HEK293 (cell line): ENCODE data around the gene PSMC4.

Experiments used
- GFI1B ChIP-seq: fragments of 450-650 bp; formaldehyde crosslinking; IDR thresholded peaks from 2 replicates; pipeline ENCODE4 v1.5.1; 2016; ENCODE audit warnings: missing biosample characterization, missing genetic modification characterization
- KLF10 ChIP-seq: fragments of 450-650 bp; IDR thresholded peaks from 2 replicates; pipeline ENCODE4 v1.5.1; 2018; ENCODE audit warnings: missing biosample characterization, mild to moderate bottlenecking, missing genetic modification characterization
- SCRT1 ChIP-seq: fragments of 450-650 bp; formaldehyde crosslinking; IDR thresholded peaks from 2 replicates; pipeline ENCODE4 v1.5.1; 2016; ENCODE audit warnings: missing biosample characterization, missing genetic modification characterization, borderline replicate concordance
- ZBTB1 ChIP-seq: fragments of 450-650 bp; formaldehyde crosslinking; IDR thresholded peaks from 2 replicates; pipeline ENCODE4 v1.5.1; 2016; ENCODE audit warnings: missing biosample characterization, missing genetic modification characterization
- ZBTB21 ChIP-seq: fragments of 450-650 bp; formaldehyde crosslinking; IDR thresholded peaks from 2 replicates; pipeline ENCODE4 v1.5.1; 2017; ENCODE audit warnings: missing biosample characterization, missing genetic modification characterization
- ZNF132 ChIP-seq: fragments of 450-650 bp; formaldehyde crosslinking; IDR thresholded peaks from 2 replicates; pipeline ENCODE4 v1.5.1; 2017; ENCODE audit warnings: missing biosample characterization, missing genetic modification characterization, borderline replicate concordance
- ZNF184 ChIP-seq: fragments of 450-650 bp; IDR thresholded peaks from 2 replicates; pipeline ENCODE4 v1.5.1; 2018; ENCODE audit warnings: missing biosample characterization, mild to moderate bottlenecking, missing genetic modification characterization
- ZNF19 ChIP-seq: fragments of 450-650 bp; formaldehyde crosslinking; IDR thresholded peaks from 2 replicates; pipeline ENCODE4; 2016; ENCODE audit warnings: missing biosample characterization, missing genetic modification characterization, low read depth
- ZNF221 ChIP-seq: fragments of 450-650 bp; formaldehyde crosslinking; IDR thresholded peaks from 2 replicates; pipeline ENCODE4 v1.5.1; 2017; ENCODE audit warnings: missing biosample characterization, missing genetic modification characterization, borderline replicate concordance
- ZNF324 ChIP-seq: fragments of 450-650 bp; formaldehyde crosslinking; IDR thresholded peaks from 2 replicates; pipeline ENCODE4 v1.5.1; 2016; ENCODE audit warnings: missing biosample characterization, missing genetic modification characterization
- ZNF350 ChIP-seq: fragments of 450-650 bp; formaldehyde crosslinking; IDR thresholded peaks from 2 replicates; pipeline ENCODE4 v1.5.0; 2017; ENCODE audit warnings: missing biosample characterization, mild to moderate bottlenecking, missing genetic modification characterization
- ZNF548 ChIP-seq: fragments of 450-650 bp; formaldehyde crosslinking; IDR thresholded peaks from 2 replicates; pipeline ENCODE4 v1.5.1; 2016; ENCODE audit warnings: missing biosample characterization, missing genetic modification characterization
- ZNF600 ChIP-seq: fragments of 450-650 bp; formaldehyde crosslinking; IDR thresholded peaks from 2 replicates; pipeline ENCODE4 v1.5.1; 2016; ENCODE audit warnings: missing biosample characterization, missing genetic modification characterization
- ZNF610 ChIP-seq: fragments of 450-650 bp; formaldehyde crosslinking; IDR thresholded peaks from 2 replicates; pipeline ENCODE4 v1.5.1; 2016; ENCODE audit warnings: missing biosample characterization, missing genetic modification characterization, borderline replicate concordance
- ZNF776 ChIP-seq: fragments of 450-650 bp; formaldehyde crosslinking; IDR thresholded peaks from 2 replicates; pipeline ENCODE4 v1.5.0; 2017; ENCODE audit warnings: missing biosample characterization, missing genetic modification characterization, borderline replicate concordance
- TF ChIP-seq, protein P1 (sequence below): fragments of 450-650 bp; formaldehyde crosslinking; IDR thresholded peaks from 2 replicates; pipeline ENCODE4 v1.5.1; 2016; ENCODE audit warnings: missing biosample characterization, missing genetic modification characterization
- TF ChIP-seq, protein P2 (sequence below): fragments of 450-650 bp; formaldehyde crosslinking; IDR thresholded peaks from 2 replicates; pipeline ENCODE4 v1.5.1; 2016; ENCODE audit warnings: missing biosample characterization, missing genetic modification characterization
- TF ChIP-seq, protein P3 (sequence below): fragments of 450-650 bp; formaldehyde crosslinking; IDR thresholded peaks from 2 replicates; pipeline ENCODE4 v1.5.1; 2017; ENCODE audit warnings: missing biosample characterization, missing genetic modification characterization
- TF ChIP-seq, protein P4 (sequence below): fragments of 450-650 bp; formaldehyde crosslinking; conservative IDR thresholded peaks from 2 replicates; pipeline ENCODE4 v1.5.1; 2016; ENCODE audit warnings: low read depth, missing biosample characterization, missing genetic modification characterization
- TF ChIP-seq, protein P5 (sequence below): fragments of 450-650 bp; formaldehyde crosslinking; IDR thresholded peaks from 2 replicates; pipeline ENCODE4 v1.5.1; 2016; ENCODE audit warnings: missing biosample characterization, missing genetic modification characterization
- TF ChIP-seq, protein P6 (sequence below): fragments of 450-650 bp; formaldehyde crosslinking; IDR thresholded peaks from 2 replicates; pipeline ENCODE4 v1.5.1; 2016; ENCODE audit warnings: missing biosample characterization, missing genetic modification characterization
- TF ChIP-seq, protein P7 (sequence below): fragments of 450-650 bp; formaldehyde crosslinking; IDR thresholded peaks from 2 replicates; pipeline ENCODE4 v1.5.1; 2016; ENCODE audit warnings: missing biosample characterization, missing genetic modification characterization

PSMC4 gene

DNA sequence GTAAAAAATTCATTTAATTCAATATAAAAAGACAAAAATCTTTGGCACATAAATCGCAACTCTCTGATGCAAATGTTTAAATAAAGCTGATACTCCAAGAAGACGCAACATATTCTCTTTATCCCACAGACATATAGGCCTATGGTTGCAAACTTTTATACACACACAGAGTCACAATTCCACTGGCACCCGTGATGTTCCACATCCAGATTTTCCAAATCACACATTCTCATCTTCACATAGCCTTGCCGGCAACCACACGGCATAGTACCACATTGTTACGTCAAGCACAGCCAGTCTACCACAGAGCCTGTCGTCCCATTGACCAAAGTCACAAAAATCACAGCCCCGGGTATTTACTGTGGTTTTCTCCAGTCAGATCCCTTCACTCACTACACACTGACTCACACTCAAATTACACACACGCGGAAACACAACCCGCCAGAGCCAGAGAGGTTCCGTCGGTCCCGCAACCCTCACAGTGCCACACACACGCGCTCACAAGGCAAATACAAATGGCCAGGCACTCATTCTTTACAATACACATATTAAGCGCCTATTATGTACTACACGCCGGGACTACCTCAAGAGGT, 25.3 kb downstream of the PSMC4 start (continued):
- TF ChIP-seq, protein P1, sequence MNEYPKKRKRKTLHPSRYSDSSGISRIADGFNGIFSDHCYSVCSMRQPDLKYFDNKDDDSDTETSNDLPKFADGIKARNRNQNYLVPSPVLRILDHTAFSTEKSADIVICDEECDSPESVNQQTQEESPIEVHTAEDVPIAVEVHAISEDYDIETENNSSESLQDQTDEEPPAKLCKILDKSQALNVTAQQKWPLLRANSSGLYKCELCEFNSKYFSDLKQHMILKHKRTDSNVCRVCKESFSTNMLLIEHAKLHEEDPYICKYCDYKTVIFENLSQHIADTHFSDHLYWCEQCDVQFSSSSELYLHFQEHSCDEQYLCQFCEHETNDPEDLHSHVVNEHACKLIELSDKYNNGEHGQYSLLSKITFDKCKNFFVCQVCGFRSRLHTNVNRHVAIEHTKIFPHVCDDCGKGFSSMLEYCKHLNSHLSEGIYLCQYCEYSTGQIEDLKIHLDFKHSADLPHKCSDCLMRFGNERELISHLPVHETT = peak; percentile 14; the same call in 1 of the 2 replicates
- TF ChIP-seq, protein P2, sequence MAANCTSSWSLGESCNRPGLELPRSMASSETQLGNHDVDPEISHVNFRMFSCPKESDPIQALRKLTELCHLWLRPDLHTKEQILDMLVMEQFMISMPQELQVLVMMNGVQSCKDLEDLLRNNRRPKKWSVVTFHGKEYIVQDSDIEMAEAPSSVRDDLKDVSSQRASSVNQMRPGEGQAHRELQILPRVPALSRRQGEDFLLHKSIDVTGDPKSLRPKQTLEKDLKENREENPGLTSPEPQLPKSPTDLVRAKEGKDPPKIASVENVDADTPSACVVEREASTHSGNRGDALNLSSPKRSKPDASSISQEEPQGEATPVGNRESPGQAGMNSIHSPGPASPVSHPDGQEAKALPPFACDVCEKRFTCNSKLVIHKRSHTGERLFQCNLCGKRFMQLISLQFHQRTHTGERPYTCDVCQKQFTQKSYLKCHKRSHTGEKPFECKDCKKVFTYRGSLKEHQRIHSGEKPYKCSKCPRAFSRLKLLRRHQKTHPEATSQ (tag by site-specific recombination) = peak; percentile 64; the same call in 1 of the 2 replicates
- TF ChIP-seq ZNF324 (tag by site-specific recombination) (peak; percentile 42; the same call in 1 of the 2 replicates), ZBTB21 (peak; percentile 98), ZNF19 (0 out of 2 replicates have a peak, but pooled peaks have one; percentile 30), ZNF776 (no peak), ZNF610 (tag by site-specific recombination) (no peak), GFI1B (tag by site-specific recombination) (peak; percentile 93), ZNF221 (tag by site-specific recombination) (no peak), ZNF600 (tag by site-specific recombination) (no peak; the same call in 1 of the 2 replicates), ZNF132 (tag by site-specific recombination) (no peak), ZNF184 (tag by site-specific recombination) (peak; percentile 9; the same call in 1 of the 2 replicates), ZBTB1 (tag by site-specific recombination) (no peak), SCRT1 (tag by site-specific recombination) (no peak), ZNF548 (tag by site-specific recombination) (peak; percentile 55; the same call in 1 of the 2 replicates), KLF10 (tag by site-specific recombination) (no peak), ZNF350 (tag by site-specific recombination) (no peak)
- TF ChIP-seq, protein P3, sequence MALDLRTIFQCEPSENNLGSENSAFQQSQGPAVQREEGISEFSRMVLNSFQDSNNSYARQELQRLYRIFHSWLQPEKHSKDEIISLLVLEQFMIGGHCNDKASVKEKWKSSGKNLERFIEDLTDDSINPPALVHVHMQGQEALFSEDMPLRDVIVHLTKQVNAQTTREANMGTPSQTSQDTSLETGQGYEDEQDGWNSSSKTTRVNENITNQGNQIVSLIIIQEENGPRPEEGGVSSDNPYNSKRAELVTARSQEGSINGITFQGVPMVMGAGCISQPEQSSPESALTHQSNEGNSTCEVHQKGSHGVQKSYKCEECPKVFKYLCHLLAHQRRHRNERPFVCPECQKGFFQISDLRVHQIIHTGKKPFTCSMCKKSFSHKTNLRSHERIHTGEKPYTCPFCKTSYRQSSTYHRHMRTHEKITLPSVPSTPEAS (tag by site-specific recombination) = peak; percentile 62
- TF ChIP-seq, protein P4, sequence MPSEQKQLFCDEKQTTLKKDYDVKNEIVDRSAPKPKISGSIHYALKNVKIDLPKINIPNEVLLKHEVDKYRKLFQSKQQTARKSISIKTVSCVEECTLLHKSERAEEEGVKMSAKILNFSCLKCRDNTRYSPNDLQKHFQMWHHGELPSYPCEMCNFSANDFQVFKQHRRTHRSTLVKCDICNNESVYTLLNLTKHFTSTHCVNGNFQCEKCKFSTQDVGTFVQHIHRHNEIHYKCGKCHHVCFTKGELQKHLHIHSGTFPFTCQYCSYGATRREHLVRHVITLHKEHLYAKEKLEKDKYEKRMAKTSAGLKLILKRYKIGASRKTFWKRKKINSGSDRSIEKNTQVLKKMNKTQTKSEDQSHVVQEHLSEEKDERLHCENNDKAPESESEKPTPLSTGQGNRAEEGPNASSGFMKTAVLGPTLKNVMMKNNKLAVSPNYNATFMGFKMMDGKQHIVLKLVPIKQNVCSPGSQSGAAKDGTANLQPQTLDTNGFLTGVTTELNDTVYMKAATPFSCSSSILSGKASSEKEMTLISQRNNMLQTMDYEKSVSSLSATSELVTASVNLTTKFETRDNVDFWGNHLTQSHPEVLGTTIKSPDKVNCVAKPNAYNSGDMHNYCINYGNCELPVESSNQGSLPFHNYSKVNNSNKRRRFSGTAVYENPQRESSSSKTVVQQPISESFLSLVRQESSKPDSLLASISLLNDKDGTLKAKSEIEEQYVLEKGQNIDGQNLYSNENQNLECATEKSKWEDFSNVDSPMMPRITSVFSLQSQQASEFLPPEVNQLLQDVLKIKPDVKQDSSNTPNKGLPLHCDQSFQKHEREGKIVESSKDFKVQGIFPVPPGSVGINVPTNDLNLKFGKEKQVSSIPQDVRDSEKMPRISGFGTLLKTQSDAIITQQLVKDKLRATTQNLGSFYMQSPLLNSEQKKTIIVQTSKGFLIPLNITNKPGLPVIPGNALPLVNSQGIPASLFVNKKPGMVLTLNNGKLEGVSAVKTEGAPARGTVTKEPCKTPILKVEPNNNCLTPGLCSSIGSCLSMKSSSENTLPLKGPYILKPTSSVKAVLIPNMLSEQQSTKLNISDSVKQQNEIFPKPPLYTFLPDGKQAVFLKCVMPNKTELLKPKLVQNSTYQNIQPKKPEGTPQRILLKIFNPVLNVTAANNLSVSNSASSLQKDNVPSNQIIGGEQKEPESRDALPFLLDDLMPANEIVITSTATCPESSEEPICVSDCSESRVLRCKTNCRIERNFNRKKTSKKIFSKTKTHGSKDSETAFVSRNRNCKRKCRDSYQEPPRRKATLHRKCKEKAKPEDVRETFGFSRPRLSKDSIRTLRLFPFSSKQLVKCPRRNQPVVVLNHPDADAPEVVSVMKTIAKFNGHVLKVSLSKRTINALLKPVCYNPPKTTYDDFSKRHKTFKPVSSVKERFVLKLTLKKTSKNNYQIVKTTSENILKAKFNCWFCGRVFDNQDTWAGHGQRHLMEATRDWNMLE (tag by site-specific recombination) = no peak; the same call in 1 of the 2 replicates
- TF ChIP-seq, protein P5, sequence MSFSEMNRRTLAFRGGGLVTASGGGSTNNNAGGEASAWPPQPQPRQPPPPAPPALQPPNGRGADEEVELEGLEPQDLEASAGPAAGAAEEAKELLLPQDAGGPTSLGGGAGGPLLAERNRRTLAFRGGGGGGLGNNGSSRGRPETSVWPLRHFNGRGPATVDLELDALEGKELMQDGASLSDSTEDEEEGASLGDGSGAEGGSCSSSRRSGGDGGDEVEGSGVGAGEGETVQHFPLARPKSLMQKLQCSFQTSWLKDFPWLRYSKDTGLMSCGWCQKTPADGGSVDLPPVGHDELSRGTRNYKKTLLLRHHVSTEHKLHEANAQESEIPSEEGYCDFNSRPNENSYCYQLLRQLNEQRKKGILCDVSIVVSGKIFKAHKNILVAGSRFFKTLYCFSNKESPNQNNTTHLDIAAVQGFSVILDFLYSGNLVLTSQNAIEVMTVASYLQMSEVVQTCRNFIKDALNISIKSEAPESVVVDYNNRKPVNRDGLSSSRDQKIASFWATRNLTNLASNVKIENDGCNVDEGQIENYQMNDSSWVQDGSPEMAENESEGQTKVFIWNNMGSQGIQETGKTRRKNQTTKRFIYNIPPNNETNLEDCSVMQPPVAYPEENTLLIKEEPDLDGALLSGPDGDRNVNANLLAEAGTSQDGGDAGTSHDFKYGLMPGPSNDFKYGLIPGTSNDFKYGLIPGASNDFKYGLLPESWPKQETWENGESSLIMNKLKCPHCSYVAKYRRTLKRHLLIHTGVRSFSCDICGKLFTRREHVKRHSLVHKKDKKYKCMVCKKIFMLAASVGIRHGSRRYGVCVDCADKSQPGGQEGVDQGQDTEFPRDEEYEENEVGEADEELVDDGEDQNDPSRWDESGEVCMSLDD = no peak; the same call in 1 of the 2 replicates
- TF ChIP-seq, protein P6, sequence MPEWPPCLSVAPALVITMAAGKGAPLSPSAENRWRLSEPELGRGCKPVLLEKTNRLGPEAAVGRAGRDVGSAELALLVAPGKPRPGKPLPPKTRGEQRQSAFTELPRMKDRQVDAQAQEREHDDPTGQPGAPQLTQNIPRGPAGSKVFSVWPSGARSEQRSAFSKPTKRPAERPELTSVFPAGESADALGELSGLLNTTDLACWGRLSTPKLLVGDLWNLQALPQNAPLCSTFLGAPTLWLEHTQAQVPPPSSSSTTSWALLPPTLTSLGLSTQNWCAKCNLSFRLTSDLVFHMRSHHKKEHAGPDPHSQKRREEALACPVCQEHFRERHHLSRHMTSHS = no peak
- TF ChIP-seq, protein P7, sequence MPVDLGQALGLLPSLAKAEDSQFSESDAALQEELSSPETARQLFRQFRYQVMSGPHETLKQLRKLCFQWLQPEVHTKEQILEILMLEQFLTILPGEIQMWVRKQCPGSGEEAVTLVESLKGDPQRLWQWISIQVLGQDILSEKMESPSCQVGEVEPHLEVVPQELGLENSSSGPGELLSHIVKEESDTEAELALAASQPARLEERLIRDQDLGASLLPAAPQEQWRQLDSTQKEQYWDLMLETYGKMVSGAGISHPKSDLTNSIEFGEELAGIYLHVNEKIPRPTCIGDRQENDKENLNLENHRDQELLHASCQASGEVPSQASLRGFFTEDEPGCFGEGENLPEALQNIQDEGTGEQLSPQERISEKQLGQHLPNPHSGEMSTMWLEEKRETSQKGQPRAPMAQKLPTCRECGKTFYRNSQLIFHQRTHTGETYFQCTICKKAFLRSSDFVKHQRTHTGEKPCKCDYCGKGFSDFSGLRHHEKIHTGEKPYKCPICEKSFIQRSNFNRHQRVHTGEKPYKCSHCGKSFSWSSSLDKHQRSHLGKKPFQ (tag by site-specific recombination) = peak; percentile 80
